NCI-H1930 (cell line): ENCODE data around the gene AZIN2.
"Not testable (repeated sequence)": the region's sequence is repeated elsewhere in the genome, so short reads cannot be mapped to it uniquely, and the experiment has no call there.

Source experiments
- DNase-seq, 2 experiments: peaks; one replicate each; lab custom pipeline; 2025; lab: John Stamatoyannopoulos, UW

AZIN2 gene

DNA sequence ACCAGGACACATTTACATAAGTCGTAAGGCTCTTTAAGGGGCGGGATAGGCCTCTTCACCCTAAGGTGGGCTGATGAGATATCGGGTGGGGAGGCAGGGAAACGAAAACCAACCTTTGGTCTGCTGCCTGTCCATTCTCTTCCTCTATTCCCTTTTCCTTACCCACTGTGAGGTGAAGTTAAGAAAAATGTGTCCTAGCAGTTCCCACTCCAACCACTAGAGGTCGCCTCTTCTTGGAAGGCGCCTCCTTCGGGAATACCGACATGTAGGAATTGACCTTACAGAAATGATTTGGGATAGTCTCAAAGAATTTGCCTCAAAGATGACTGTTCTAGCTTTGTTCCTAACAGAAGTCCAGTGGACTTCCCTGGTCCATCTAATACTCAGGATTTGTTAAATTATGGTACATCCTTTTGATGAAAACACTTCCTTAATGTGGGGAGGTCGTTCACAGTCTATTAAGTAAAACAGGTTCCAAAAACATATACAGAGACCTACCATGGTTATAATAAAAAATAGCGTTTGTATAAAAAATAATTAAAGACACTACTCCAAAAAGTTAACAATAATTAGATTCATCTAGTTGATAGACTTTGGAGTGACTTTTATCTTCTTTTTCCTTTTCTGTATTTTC lies 14.1 kb downstream of the AZIN2 start:
- peak; percentile 39 to 47 for DNase-seq

DNA sequence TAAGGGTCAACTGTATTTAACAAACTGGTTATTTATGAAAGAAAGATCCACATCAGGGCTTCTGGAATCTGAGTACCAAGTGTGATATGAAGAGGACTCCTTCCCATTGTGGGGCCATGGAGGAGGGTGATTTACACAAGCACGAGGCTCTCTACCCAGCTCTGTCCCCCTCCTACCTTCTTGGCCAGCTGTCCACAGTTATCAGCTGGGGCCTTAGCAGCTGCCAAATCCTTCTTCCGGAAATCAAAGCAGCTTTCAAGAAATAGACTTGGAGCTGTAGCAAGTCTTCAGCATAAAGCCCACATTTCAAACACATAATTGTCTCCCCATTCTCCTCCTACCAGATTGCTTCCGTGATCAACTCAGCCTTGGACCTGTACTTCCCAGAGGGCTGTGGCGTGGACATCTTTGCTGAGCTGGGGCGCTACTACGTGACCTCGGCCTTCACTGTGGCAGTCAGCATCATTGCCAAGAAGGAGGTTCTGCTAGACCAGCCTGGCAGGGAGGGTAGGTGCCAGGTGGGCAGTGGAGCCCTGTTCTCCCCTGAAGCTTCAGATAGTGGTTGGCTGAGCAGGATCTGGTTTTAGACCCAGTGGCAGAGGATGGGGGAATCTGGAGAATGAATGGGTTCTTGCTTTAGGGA lies 15.5 kb downstream of the AZIN2 start:
- no peak for DNase-seq

DNA sequence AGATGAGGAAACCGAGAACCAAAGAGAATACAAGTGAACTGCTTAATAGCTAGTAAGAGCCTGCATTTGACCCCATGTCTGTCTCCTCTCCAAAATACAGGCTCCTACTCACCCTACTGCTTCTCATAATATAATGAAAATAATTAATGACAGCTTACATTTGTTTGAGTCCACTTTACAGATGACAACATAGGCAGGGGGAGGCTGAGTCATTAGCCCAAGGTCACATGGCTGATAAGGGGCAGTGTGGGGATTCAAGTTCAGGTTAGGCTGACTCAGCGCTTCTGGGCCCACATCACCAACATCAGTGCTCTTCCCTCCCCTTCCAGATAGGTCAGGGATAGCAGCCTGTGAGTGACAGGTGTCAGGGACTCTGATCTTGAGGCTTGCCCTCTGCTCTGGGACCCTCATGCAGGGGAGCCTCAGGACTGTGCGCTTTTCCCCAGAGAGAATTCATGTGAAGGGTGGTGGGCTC lies 16.2 kb downstream of the AZIN2 start:
- DNase-seq = no peak

DNA sequence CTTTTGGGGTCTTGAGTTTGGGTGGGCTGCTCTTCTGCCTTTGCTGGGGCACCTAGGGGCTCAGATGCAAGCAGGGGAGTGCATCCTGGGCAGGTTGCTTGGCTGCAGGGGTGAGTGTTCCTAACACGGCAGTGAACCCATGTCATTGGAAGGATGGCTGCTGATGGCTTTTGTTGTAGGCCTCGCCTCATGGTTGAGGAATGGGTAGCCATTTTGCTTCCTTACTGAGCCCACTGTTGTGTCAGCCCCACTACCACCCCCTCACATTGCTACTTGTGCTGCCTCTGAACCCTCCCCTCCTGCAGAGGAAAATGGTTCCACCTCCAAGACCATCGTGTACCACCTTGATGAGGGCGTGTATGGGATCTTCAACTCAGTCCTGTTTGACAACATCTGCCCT lies 16.8 kb downstream of the AZIN2 start:
- no peak for DNase-seq

DNA sequence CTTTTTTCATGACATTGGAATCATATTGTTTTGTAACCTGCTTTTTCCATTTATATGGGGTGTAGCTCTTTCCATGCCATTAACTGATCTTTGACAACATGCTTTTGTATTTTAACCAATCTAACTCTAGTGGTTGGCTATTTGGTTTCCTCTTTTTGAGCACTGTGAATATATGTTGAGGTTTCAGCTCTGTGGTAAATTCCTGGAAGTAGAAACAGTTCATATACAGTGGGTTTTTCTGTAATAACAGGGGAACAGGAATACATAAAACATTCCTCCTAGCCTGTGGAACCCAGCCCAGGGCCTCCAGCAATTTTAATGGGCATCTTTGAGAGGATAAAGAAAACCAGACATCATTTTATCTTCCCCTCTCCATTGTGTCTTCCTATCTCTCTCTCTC lies 17.4 kb downstream of the AZIN2 start:
- no peak for DNase-seq

DNA sequence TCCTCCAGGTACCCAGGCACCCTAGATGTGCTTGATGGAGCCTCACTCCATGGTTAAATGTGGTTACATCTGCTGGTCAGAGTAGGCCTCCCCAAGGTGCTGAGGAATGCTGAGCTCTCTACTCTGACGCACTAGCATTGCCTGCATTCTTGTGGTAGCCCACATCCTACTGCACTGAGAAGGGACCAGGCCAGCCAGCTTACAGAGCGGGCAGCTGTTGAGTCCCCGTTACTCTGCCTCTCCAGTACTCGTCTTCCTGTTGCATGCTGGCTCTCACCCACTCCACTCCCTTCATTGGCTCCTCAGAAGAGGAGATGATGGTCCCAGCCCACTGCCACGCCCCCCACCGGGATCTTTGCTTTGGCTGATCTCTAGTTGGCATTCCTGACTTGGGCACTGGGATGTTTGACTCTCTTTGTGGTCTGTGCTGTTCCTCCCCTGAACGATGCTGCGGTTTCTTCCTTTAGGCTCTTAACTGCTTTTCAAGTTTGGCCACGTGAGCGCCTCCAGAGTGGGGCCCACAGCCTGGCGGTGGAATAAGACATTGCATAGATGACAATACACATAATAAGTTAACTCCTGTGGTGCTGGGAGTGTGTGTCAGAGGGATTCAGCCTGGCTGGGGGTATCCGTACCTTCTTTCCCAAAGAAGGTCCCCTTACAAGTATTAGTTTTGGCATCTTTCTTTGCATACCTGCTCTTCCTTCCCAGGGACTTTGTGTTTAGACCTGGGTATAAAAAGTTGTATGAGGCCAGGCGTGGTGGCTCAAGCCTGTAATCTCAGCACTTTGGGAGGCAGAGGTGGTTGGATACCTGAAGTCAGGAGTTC lies 18.6 kb downstream of the AZIN2 start:
- DNase-seq = no peak

DNA sequence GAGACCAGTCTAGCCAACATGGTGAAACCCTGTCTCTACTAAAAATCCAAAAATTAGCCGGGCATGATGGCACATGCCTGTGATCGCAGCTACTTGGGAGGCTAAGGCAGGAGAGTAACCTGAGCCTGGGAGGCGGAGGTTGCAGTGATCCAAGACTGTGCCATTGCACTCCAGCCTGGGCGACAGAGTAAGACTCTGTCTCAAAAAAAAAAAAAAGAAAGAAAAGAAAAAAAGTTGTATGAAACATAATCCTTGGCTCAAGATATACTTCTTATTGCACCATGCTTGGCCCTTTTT lies 19.1 kb downstream of the AZIN2 start:
- not testable (repeated sequence) for DNase-seq

DNA sequence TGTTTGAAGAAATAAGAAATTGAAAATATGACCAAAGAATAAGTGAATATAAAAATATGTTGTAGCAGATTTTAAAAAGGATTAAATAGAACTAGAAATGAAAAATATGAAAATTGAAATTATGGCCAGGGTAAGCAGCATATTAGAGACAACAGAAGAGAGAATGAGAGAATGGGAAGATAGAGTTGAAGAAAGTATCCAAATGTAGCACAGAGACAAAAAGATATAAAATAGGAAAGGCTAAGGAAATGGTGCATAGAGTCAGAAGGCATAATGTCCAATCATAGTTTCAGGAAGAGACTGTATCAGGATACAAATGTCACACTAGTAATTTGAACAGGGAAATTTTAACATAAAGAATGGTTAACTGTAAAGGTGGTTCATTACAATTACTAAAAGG lies 29.5 kb downstream of the AZIN2 start:
- no peak for DNase-seq

DNA sequence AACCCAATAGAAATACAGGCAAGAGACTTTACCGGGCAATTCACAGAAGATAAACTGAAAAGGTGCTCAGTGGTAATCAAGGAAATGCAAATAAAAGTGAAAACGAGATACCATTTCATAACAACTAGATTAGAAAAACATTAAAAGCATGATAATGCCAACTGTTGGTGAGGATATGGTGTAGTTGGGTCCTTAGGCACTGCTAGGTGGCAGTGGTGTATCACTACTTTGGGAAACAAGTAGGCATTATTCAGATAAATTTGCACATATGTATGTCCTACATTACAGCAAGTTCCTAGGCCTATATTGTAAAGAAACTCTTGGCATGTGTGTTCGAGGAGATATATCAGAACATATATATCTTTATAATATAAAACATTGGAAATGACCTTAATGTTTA lies 31.0 kb downstream of the AZIN2 start:
- no peak for DNase-seq

DNA sequence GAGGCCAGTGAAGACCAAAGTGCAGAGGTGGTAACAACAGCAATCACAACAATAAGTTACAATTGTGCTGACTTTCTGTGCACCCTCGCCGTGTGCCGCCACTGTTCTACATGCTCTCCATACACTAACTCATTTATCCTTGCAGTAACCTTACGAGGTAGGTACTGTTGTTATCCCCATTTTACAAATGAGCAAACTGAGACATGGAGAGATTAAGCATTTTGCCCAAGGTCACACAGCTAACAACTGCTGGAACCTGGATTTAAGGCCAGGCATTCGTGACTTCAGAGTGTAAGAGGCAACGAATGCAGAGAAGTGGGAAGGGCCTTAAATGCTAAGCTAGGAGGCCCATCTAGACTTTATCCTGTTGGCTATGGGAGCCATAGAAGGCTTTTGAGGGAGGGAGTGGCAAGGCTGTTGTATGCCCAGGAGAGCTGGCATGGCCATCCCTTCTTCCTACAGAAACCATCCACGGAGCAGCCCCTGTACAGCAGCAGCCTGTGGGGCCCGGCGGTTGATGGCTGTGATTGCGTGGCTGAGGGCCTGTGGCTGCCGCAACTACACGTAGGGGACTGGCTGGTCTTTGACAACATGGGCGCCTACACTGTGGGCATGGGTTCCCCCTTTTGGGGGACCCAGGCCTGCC lies 36.6 kb downstream of the AZIN2 start:
- DNase-seq = no peak

DNA sequence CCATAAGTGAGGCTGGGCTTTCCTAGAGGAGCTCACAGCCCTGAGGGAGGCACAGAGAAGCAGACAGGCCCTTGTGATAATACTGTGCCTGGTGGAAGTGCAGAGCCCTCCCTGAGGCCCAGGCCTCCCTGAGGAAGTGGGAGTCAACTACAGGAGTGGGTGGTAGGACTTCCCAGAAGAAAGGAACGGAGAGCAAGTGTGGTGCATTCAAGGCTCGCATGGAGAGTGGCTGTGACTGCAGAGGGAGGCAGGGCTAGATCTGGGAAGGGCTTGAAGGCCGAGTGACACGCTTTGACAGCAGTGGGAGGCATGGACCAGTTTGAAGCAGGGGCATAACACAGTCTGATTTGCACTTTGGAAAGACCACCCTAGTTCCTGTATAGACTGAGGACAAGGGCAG lies 37.3 kb downstream of the AZIN2 start:
- DNase-seq = no peak

DNA sequence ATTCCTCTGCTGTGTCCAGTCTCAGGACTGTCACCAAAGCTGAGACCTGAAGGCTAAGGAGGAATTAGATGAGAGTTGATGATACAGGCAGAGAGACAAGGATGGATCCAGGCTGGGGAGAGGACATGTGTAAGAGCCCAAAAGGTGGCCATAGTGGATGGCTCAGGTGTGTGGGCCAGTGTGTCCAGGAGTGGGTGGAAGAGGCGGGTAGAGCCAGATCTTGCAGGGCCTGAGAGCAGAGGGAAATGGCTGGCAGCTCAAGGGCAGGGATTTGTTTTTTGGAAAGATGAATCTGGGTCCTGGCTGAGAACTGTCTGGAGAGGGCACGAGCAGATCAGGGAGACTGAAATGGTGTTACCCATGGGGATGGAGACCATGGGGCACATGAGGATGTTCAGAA lies 38.1 kb downstream of the AZIN2 start:
- no peak for DNase-seq

DNA sequence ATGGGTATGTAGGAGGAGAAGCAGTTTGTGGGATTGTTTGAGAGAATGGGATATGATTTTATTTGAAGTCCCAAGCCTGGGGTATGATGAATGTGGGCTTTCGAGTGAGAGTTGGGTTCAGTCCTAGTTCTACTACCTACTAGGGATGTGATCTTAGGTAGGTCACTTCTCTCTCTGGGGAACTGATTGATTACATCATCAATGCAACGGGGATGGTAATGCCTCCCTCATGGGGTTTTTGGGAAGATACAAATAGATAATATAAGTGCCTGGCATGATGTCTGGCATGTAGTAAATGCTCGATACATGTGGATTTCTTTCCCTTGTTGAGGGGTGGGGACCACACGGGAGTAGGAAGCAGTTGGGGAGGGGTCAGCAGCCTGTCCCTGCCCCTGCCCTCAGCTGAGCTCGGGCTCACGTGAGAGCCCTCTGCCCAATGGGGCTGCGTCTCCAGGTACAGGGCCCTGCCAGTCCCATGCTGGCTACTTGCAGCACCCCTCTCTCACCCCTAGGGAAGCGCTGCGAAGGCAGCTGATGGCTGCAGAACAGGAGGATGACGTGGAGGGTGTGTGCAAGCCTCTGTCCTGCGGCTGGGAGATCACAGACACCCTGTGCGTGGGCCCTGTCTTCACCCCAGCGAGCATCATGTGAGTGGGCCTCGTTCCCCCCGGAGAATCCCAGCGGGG lies 38.7 kb downstream of the AZIN2 start:
- no peak for DNase-seq

DNA sequence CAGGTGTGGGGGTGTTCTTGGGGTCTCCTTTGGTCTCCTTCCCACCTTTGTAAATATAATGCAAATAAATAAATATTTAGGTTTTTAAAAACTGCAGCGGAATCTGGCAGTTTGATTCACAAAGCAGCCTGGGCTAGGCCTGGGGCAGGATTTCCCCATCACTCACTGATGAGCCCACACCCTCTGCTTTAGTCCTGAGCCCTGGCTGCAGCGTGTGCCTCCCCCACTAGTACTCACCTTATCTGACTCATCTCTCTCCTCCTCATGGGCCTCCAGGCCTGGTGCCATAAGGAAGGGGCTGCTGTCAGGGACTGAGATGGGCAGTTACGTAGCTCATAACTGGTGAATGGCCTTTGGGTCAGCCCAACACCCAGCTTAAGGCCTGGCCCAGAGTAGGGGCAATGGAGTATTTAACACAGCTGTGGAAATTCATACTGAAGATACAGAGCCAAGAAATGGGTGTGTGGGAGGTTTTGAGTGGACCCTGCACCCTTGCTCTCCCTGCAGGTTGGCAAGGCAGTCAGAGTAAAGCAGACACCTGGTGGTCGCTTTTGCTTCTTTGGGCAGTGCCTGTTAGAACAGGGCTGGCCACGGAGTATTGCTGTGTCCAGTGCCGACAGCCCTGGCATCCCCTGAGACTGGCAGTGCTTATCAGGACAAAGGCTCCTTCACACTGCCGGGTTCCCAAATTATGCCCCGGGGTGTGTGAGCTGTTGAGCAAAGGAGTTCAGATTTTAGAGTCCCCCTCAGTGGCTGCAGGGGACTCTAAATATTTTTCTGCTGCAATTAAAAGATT lies 39.7 kb downstream of the AZIN2 start:
- DNase-seq = no peak

DNA sequence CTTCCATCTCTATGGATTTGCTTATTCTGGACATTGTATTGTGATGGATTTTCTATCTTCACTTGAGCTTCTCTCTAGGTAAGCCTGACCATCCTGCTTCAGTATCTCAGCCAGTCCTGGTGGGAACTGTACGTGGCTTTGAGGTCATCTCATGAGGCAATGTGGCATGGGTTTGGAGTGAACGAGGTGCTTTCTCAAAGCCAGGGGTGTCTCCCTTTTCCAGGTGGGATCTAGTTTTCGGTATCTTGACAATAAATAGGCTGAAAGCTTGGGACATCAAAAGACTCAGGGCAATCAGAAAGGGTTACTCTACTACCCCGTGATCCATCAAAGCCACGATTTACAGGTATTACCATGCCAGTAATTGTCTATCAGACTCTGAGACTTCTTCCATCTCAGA lies 40.8 kb downstream of the AZIN2 start:
- DNase-seq = no peak

DNA sequence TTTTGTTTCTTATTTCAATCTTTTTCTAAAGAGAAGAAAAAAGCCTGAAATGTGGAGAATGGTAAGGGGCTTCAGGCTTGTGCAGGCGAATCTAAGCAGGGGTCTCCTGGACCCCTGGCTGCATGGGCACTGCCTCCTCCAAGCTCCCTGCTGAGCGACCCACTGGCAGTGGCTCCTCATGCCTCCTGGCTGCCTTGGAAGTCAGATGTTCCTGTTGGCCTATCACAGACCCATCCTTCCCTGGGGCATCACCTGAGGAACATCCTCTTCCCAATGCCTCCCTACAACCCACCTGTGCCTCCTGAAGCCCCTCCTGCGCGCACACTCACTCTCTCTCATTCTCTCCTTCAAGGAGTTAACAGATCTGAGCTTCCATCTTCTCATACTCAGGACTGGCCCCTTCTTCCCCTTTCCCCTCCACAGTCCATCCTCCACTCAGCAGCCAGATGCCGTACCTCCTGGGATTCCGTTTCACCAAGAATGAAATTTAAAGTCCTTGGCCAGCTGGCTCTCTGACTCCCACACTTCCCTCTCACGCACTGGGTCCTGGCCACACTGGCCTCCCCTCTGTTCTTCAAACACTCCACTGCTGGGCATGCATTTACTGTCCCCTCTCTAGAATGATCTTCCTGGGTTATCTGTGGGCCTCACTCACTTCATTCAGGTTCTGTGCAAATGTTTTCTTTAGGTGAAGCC lies 41.7 kb downstream of the AZIN2 start:
- no peak for DNase-seq

DNA sequence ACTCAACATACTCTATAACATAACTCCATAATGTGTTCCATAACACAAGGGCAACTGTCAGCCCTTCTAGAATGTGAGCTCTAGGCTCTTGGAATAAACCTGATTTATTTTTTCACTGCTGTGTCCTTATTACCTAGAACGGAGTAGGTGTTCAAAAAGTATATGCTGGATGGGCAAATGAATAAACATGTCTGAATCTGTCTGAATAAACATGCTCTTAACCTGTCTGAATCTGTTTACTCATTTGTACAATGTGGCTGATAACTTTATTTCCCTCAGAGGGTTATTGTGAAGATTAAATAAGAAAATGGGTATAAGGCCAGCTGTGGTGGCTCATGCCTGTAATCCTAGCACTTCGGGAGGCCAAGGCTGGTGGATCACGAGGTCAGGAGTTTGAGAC lies 42.3 kb downstream of the AZIN2 start:
- DNase-seq = no peak

DNA sequence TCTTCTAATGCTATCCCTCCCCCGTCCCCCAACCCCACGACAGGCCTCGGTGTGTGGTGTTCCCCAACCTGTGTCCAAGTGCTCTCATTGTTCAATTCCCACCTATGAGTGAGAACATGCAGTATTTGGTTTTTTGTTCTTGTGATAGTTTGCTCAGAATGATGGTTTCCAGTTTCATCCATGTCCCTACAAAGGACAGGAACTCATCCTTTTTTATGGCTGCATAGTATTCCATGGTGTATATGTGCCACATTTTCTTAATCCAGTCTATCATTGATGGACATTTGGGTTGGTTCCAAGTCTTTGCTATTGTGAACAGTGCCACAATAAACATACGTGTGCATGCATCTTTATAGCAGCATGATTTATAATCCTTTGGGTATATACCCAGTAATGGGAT lies 43.7 kb downstream of the AZIN2 start:
- DNase-seq = not testable (repeated sequence)

DNA sequence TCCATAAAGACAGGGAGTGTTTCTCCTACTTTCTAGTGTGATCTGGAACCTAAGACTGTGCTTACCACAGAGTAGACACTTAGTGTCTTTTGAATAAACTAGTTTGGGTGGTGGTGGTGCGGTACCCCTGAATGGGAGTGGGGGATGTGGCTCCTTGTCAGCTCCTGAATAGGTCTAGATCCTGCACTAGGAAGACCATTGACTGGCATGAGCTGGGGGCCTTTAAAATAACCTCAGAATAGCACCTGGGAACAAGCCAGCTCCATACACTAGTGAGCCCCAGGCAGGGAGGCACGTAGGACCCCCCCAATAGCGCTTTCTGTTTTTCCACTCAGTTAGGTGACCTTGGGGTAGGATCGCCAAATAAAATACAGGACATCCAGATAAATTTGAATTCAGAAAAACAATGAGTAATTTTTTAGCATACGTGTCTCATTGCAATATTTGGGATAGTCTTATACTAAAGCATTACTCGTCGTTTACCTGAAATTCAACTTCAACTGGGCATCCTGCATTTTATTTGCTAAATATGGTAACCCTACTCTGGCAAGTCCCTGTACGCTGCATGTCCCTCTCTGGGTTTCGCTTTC lies 45.6 kb downstream of the AZIN2 start:
- DNase-seq = no peak
